ENCODE data around the gene DOCK2.

DNA sequence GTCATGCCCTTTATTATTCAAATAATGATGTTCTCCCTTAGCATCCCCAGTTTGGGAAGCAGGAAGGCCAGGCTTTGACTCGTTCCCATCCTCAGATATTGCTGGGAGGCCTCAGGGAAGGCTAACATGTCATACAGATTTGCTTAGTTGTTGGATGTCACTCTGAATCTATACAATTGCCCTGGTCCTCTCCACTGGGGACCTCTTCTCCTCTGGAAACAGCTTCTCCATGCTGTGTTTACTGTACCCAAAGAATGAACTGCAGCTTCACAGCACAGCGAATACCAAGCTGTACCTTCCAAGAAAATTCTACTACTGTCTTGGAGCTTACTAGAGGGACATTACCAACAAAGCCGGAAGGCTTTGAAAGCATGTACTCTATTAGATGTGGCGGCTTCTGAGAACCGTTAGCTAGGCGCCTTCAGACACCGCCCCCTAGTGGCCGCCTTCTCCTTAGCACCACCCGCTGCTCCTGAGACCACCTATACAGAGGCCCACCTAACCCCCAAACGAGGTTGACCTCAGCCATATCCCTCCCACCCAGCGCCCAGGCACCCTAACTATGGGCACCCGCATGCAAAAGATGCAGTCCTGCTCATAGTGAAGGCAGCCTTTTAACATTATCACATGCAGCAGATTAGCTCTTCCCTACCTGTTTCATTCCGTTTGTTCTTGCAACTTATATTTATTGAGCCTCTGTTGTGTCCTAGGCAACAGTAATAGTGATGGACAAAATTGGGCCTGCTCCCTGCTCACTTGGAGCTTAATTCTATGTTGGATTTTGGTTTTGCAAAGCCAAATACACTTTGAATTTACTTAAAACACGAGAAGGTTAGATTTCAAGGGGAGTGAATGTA lies 433.7 kb downstream of the DOCK2 start:
- TF ChIP-seq ZBTB17 (CRISPR knock-in tag; IDR thresholded peaks at IDR 0.05) (no peak), EP300 (IDR thresholded peaks at IDR 0.05; ENCODE audit: low read length) (no peak), MAFK (IDR thresholded peaks at IDR 0.05; ENCODE audit: low read length) (no peak), JUNB (CRISPR knock-in tag; conservative IDR thresholded peaks at IDR 0.05) (no peak), FOSL1 (tag; conservative IDR thresholded peaks at IDR 0.05) (no peak), ZNF696 (CRISPR knock-in tag; conservative IDR thresholded peaks at IDR 0.05) (no peak)
- TF ChIP-seq, protein P1, sequence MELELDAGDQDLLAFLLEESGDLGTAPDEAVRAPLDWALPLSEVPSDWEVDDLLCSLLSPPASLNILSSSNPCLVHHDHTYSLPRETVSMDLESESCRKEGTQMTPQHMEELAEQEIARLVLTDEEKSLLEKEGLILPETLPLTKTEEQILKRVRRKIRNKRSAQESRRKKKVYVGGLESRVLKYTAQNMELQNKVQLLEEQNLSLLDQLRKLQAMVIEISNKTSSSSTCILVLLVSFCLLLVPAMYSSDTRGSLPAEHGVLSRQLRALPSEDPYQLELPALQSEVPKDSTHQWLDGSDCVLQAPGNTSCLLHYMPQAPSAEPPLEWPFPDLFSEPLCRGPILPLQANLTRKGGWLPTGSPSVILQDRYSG (tag; conservative IDR thresholded peaks at IDR 0.05; ENCODE audit: low read depth) = no peak
- TF ChIP-seq, protein P2, sequence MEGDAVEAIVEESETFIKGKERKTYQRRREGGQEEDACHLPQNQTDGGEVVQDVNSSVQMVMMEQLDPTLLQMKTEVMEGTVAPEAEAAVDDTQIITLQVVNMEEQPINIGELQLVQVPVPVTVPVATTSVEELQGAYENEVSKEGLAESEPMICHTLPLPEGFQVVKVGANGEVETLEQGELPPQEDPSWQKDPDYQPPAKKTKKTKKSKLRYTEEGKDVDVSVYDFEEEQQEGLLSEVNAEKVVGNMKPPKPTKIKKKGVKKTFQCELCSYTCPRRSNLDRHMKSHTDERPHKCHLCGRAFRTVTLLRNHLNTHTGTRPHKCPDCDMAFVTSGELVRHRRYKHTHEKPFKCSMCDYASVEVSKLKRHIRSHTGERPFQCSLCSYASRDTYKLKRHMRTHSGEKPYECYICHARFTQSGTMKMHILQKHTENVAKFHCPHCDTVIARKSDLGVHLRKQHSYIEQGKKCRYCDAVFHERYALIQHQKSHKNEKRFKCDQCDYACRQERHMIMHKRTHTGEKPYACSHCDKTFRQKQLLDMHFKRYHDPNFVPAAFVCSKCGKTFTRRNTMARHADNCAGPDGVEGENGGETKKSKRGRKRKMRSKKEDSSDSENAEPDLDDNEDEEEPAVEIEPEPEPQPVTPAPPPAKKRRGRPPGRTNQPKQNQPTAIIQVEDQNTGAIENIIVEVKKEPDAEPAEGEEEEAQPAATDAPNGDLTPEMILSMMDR (IDR thresholded peaks at IDR 0.05 in 2 of 3, conservative IDR thresholded peaks at IDR 0.05 in 1 of 3; ENCODE audit: insufficient read depth in 2 of 3, low read depth in 1 of 3, low read length in 3 of 3) = peak; percentile 71 to 90 (median 71)

Data from K562 (cell line).